Mesothelial cell of epicardium (in vitro differentiated cells): ENCODE measurements around the gene CSNK1G1. TPM values are rescaled to one million over a fixed set of nuclear protein-coding genes. Genes with fewer than 3 reads are reported as not detected.

ENCODE experiments used
- DNase-seq, 2 experiments: peaks; one replicate each; pipeline ENCODE4 v3.0.0; 2021; ENCODE audit warnings: low spot score in 2 of 2; ENCODE audit not compliant: unreplicated experiment in 2 of 2
- H3K27ac Mint-ChIP-seq: 2 replicates; pipeline ENCODE4 v1.8.0; 2021; ENCODE audit warnings: mixed read lengths
- H3K27me3 Mint-ChIP-seq: 2 replicates; pipeline ENCODE4 v1.8.0; 2021; ENCODE audit warnings: low read depth, mixed read lengths
- H3K36me3 Mint-ChIP-seq: 2 replicates; pipeline ENCODE4 v1.8.0; 2021; ENCODE audit warnings: mixed read lengths
- H3K4me1 Mint-ChIP-seq: 2 replicates; pipeline ENCODE4 v1.8.0; 2021; ENCODE audit warnings: mixed read lengths
- H3K4me3 Mint-ChIP-seq: 2 replicates; pipeline ENCODE4 v1.8.0; 2021; ENCODE audit warnings: mild to moderate bottlenecking, moderate library complexity, mixed read lengths
- H3K9me3 Mint-ChIP-seq: 2 replicates; pipeline ENCODE4 v1.8.0; 2021; ENCODE audit warnings: mixed read lengths
- CTCF ChIP-seq: fragments of 200-600 bp; sonication (generic); IDR thresholded peaks from one replicate; pipeline ENCODE4 v1.5.0; 2021; ENCODE audit warnings: antibody characterized with exemption; ENCODE audit not compliant: unreplicated experiment
- total RNA-seq: library from RNA; stranded (reverse); gene quantifications from 3 replicates; pipeline ENCODE4 v1.2.1, GENCODE V29; 2021

Gene CSNK1G1
- total RNA-seq, 1 donor from 2014 or later = 27.1 TPM

- DNase-seq = no peak
- Mint-ChIP-seq H3K9me3 (no peaks in the 10 kb centered on the region), H3K27ac (no peak overlapping the region), H3K36me3 (peaks cover 23% of the 10 kb centered on the region), H3K4me3 (no peak overlapping the region), H3K27me3 (no peaks in the 10 kb centered on the region), H3K4me1 (peaks cover 5% of the 10 kb centered on the region)
- no peak for TF ChIP-seq CTCF
Measured at GRCh38 chr15:64141798-64142512, 214.0 kb downstream of the CSNK1G1 start.

- Mint-ChIP-seq H3K4me1 (no peaks in the 10 kb centered on the region), H3K27me3 (no peaks in the 10 kb centered on the region), H3K36me3 (peaks cover 15% of the 10 kb centered on the region), H3K4me3 (no peak overlapping the region), H3K9me3 (no peaks in the 10 kb centered on the region), H3K27ac (no peak overlapping the region)
- no peak for TF ChIP-seq CTCF
- DNase-seq = no peak
Measured at GRCh38 chr15:64138331-64138941, 217.5 kb downstream of the CSNK1G1 start.

GRCh38 chr15:64137226-64137833 is 218.6 kb downstream of the CSNK1G1 start:
- DNase-seq = no peak
- peaks cover 21% of the 10 kb centered on the region for H3K36me3 Mint-ChIP-seq
- no peak overlapping the region for H3K27ac Mint-ChIP-seq
- no peaks in the 10 kb centered on the region for H3K27me3 Mint-ChIP-seq
- H3K4me1 Mint-ChIP-seq = no peaks in the 10 kb centered on the region
- no peak for TF ChIP-seq CTCF
- H3K4me3 Mint-ChIP-seq = no peak overlapping the region
- no peaks in the 10 kb centered on the region for H3K9me3 Mint-ChIP-seq

GRCh38 chr15:64136347-64136746 is 219.6 kb downstream of the CSNK1G1 start:
- H3K9me3 Mint-ChIP-seq = no peaks in the 10 kb centered on the region
- no peak for DNase-seq
- no peak overlapping the region for H3K4me3 Mint-ChIP-seq
- no peak for TF ChIP-seq CTCF
- peaks cover 23% of the 10 kb centered on the region for H3K36me3 Mint-ChIP-seq
- H3K27ac Mint-ChIP-seq = no peak overlapping the region
- H3K4me1 Mint-ChIP-seq = no peaks in the 10 kb centered on the region
- H3K27me3 Mint-ChIP-seq = no peaks in the 10 kb centered on the region

- H3K36me3 Mint-ChIP-seq = peaks cover 28% of the 10 kb centered on the region
- H3K4me3 Mint-ChIP-seq = no peak overlapping the region
- H3K27ac Mint-ChIP-seq = no peak overlapping the region
- no peaks in the 10 kb centered on the region for H3K9me3 Mint-ChIP-seq
- TF ChIP-seq CTCF = no peak
- no peak for DNase-seq
- no peaks in the 10 kb centered on the region for H3K4me1 Mint-ChIP-seq
- no peaks in the 10 kb centered on the region for H3K27me3 Mint-ChIP-seq
Measured at GRCh38 chr15:64134345-64134829, 221.6 kb downstream of the CSNK1G1 start.
